ENCODE results near the gene SLC12A7.

The SLC12A7 gene

DNA sequence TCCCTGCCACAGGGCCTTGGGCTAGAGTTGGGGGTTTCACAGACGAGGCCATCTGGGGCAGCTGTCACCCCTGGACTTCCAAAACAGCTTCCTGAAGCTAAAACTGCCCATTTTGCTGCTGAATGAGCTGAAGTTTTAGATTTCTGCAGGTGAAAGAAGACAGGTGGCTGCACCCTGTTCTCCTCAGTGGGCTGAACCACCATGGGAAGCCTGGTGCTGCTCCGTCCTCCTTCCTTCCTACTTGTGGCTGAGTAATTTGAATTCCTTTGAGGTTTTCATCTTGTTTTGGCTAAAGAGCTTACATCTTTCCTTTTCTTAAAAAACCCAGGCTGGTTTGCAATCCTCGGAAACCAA is 97.9 kb downstream of the SLC12A7 start:
- Histone ChIP-seq H3K9ac (ENCODE audit: low read depth in 1 of 2, low read length in 2 of 2) (no peak overlapping the region), H3K36me3 (ENCODE audit: control insufficient read depth in 2 of 2, insufficient read depth in 2 of 2, low read length in 2 of 2) (no peaks in the 10 kb centered on the region), H3K27ac (ENCODE audit: low read depth in 2 of 2, low read length in 2 of 2) (no peak overlapping the region), H3K27me3 (ENCODE audit: control insufficient read depth in 2 of 2, insufficient read depth in 2 of 2, low read length in 2 of 2) (peaks cover 14 to 25% of the 10 kb centered on the region in 2 donors), H3K9me3 (ENCODE audit: control insufficient read depth in 2 of 2, low read length in 2 of 2) (no peaks in the 10 kb centered on the region), H3K4me3 (ENCODE audit: low read length in 2 of 2) (no peak overlapping the region), H3K4me1 (ENCODE audit: control insufficient read depth in 2 of 2, insufficient read depth in 2 of 2, low read length in 2 of 2) (peaks cover 0 to 2% of the 10 kb centered on the region in 2 donors)

DNA sequence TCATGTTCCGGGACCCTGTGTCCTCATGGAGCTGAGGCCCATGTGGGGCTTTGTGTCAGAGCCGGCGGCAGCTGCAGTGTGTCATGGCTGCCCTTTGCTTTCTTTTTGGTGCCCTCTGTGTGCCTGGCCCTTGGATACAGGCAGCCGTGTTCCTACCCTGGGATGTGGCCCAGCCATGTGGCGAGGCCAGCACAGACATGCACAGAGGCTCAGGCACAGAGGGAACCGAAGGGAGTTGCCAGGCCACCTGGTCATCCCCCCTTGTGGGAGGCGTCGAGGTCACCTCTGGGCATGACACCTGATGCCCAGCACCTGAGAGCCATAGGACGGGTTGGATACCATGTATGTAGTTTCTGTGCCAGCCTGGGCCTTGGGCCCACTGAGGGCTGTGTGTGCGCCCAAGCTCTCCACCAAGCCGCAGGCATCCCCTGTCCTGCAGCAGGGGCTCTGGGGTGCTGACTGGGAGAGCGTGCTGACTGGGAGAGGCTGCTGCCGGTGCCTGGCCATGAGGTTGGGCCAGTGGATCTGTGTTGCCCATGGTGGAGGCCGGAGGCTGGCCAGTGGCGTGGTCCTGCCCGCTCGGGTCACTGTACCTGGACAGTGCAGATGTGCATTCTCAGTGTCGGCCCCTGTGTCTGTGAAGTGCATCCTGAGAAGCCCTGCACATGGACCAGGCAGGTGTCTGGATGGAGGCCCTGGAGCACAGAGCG is 98.5 kb downstream of the SLC12A7 start:
- Histone ChIP-seq H3K36me3 (ENCODE audit: control insufficient read depth in 2 of 2, insufficient read depth in 2 of 2, low read length in 2 of 2) (no peaks in the 10 kb centered on the region), H3K4me1 (ENCODE audit: control insufficient read depth in 2 of 2, insufficient read depth in 2 of 2, low read length in 2 of 2) (peaks cover 0 to 2% of the 10 kb centered on the region in 2 donors), H3K27me3 (ENCODE audit: control insufficient read depth in 2 of 2, insufficient read depth in 2 of 2, low read length in 2 of 2) (peaks cover 14 to 25% of the 10 kb centered on the region in 2 donors), H3K27ac (ENCODE audit: low read depth in 2 of 2, low read length in 2 of 2) (no peak overlapping the region), H3K4me3 (ENCODE audit: low read length in 2 of 2) (no peak overlapping the region), H3K9ac (ENCODE audit: low read depth in 1 of 2, low read length in 2 of 2) (no peak overlapping the region), H3K9me3 (ENCODE audit: control insufficient read depth in 2 of 2, low read length in 2 of 2) (no peaks in the 10 kb centered on the region)

DNA sequence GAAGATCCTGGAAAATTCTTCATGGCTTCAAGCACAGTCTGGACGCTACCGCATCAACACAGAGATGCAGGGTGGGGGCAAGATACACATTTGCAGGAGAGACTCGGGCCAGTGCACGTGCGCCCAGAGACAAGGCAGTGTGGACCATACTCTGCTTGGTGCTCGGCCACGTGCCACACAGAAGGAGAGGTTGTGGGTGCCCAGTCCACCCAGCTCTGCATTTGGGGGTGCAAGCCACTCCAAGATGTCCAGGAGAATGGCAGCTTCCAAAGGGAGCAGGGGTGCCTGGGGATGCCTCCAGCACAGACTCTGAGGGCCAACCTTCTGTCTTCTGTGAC is 99.0 kb downstream of the SLC12A7 start:
- H3K4me3 ChIP-seq (ENCODE audit: low read length in 2 of 2) = no peak overlapping the region

DNA sequence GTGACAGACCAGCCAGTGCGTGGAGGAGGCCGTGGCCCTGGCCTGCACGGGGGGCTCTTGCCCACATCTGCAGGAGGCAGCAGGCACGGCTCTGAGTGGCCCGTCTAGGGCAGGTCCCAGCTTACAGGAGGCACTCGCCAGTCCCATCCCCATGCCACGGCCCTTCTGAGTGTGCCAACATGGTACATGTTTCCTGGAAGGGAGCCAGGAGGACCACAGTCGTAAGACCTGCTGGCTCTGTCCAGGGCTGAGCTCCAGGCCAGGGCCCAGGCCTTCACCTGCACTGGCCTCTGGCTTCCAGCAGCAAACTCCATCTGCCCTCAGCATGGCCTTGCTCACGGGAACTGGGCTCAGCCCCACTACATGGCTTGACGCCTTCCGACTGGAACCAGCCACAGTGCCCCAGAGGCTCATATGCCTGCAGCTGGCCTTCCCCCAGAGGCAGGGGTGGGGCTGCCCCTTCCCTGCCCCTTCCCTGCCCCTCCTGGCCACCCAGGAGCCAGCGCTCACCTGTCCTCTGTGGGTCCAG is 99.5 kb downstream of the SLC12A7 start:
- Histone ChIP-seq H3K36me3 (ENCODE audit: control insufficient read depth in 2 of 2, insufficient read depth in 2 of 2, low read length in 2 of 2) (no peaks in the 10 kb centered on the region), H3K4me1 (ENCODE audit: control insufficient read depth in 2 of 2, insufficient read depth in 2 of 2, low read length in 2 of 2) (peaks cover 0 to 2% of the 10 kb centered on the region in 2 donors), H3K27ac (ENCODE audit: low read depth in 2 of 2, low read length in 2 of 2) (no peak overlapping the region), H3K4me3 (ENCODE audit: low read length in 2 of 2) (no peak overlapping the region), H3K9ac (ENCODE audit: low read depth in 1 of 2, low read length in 2 of 2) (no peak overlapping the region), H3K9me3 (ENCODE audit: control insufficient read depth in 2 of 2, low read length in 2 of 2) (no peaks in the 10 kb centered on the region), H3K27me3 (ENCODE audit: control insufficient read depth in 2 of 2, insufficient read depth in 2 of 2, low read length in 2 of 2) (peaks cover 14 to 28% of the 10 kb centered on the region in 2 donors)

More for the DNA sequence above, 99.0 kb downstream of the SLC12A7 start:
- no peaks in the 10 kb centered on the region for H3K9me3 ChIP-seq (ENCODE audit: control insufficient read depth in 2 of 2, low read length in 2 of 2)
- no peaks in the 10 kb centered on the region for H3K36me3 ChIP-seq (ENCODE audit: control insufficient read depth in 2 of 2, insufficient read depth in 2 of 2, low read length in 2 of 2)
- no peak overlapping the region for H3K27ac ChIP-seq (ENCODE audit: low read depth in 2 of 2, low read length in 2 of 2)
- H3K27me3 ChIP-seq (ENCODE audit: control insufficient read depth in 2 of 2, insufficient read depth in 2 of 2, low read length in 2 of 2) = peaks cover 14 to 27% of the 10 kb centered on the region in 2 donors
- H3K9ac ChIP-seq (ENCODE audit: low read depth in 1 of 2, low read length in 2 of 2) = no peak overlapping the region
- peaks cover 0 to 2% of the 10 kb centered on the region in 2 donors for H3K4me1 ChIP-seq (ENCODE audit: control insufficient read depth in 2 of 2, insufficient read depth in 2 of 2, low read length in 2 of 2)

DNA sequence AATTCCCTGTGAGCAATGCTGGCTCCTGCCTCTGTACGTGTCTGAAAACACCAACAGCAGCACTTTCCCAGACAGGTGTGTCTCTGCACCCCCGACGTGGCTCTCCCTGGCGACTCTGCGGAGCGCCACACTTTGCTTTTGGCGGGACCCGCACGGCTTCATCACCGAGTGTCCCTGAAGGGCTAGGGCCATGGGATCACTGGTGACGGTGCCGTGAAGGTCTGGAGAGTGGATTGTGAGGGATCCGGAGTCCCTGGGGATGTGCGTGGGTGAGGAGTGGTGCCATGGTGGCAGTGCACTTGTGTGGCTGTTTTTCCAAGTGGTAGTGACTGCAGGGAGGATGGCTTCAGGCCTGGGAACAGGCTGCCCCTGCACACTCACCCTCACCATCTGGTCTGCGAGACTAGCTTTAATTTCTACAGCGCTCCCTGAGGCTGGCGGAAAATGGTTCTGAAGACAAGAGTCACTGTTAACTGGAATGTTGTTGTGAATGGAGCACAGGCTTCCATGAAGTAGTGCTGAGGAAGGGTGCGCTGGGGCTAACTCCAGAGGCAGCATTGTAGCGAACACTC is 100.0 kb downstream of the SLC12A7 start:
- Histone ChIP-seq H3K9me3 (ENCODE audit: control insufficient read depth in 2 of 2, low read length in 2 of 2) (no peaks in the 10 kb centered on the region), H3K27ac (ENCODE audit: low read depth in 2 of 2, low read length in 2 of 2) (no peak overlapping the region)

DNA sequence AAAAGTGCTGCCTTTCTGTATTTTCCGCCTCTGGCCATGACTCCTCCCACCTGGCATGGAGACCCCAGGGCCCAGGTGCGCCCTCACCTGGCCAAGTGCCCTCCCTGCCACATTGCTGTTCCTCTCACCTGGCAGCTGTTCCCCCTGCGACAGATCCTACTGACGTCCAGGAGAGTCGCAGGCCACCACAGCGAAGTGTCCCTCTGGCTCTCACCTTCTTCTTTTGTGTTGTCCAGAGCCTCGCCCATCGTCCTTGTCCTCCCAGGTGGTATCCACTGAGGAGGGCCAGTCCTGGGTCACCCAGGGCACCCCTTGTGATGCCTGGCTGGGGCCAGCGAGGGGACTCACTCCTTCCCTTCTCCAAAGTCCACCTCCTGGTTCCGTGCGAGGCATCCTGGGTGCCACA is 100.6 kb downstream of the SLC12A7 start:
- Histone ChIP-seq H3K4me3 (ENCODE audit: low read length in 2 of 2) (no peak overlapping the region), H3K27me3 (ENCODE audit: control insufficient read depth in 2 of 2, insufficient read depth in 2 of 2, low read length in 2 of 2) (peaks cover 14 to 38% of the 10 kb centered on the region in 2 donors), H3K27ac (ENCODE audit: low read depth in 2 of 2, low read length in 2 of 2) (no peak overlapping the region), H3K9ac (ENCODE audit: low read depth in 1 of 2, low read length in 2 of 2) (no peak overlapping the region), H3K4me1 (ENCODE audit: control insufficient read depth in 2 of 2, insufficient read depth in 2 of 2, low read length in 2 of 2) (peaks cover 0 to 2% of the 10 kb centered on the region in 2 donors), H3K36me3 (ENCODE audit: control insufficient read depth in 2 of 2, insufficient read depth in 2 of 2, low read length in 2 of 2) (no peaks in the 10 kb centered on the region), H3K9me3 (ENCODE audit: control insufficient read depth in 2 of 2, low read length in 2 of 2) (no peaks in the 10 kb centered on the region)

More for the DNA sequence above, 100.0 kb downstream of the SLC12A7 start:
- no peak overlapping the region for H3K4me3 ChIP-seq (ENCODE audit: low read length in 2 of 2)
- peaks cover 0 to 2% of the 10 kb centered on the region in 2 donors for H3K4me1 ChIP-seq (ENCODE audit: control insufficient read depth in 2 of 2, insufficient read depth in 2 of 2, low read length in 2 of 2)
- H3K27me3 ChIP-seq (ENCODE audit: control insufficient read depth in 2 of 2, insufficient read depth in 2 of 2, low read length in 2 of 2) = peaks cover 14 to 32% of the 10 kb centered on the region in 2 donors
- no peak overlapping the region for H3K9ac ChIP-seq (ENCODE audit: low read depth in 1 of 2, low read length in 2 of 2)
- H3K36me3 ChIP-seq (ENCODE audit: control insufficient read depth in 2 of 2, insufficient read depth in 2 of 2, low read length in 2 of 2) = no peaks in the 10 kb centered on the region

DNA sequence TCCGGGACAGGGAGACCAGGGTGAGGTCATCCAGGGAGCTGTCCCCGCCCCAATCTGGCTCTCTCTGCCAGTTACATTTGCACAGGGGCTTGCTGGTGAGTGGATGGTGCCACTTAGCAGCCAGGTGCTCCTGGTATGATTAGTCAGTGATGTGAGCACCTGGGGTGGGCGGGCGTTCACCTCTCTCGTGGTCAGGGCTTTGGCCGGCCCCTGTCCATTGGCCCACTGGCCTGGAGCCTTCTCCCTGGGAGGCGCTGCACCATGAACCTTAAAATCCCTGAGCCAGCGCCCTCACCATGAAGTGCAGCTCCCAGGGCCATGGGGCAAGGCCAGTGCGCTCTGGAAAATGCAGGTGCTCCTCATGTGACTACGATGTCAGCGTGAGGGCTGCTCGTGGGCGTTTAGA is 101.2 kb downstream of the SLC12A7 start:
- Histone ChIP-seq H3K9me3 (ENCODE audit: control insufficient read depth in 2 of 2, low read length in 2 of 2) (no peaks in the 10 kb centered on the region), H3K27ac (ENCODE audit: low read depth in 2 of 2, low read length in 2 of 2) (no peak overlapping the region), H3K36me3 (ENCODE audit: control insufficient read depth in 2 of 2, insufficient read depth in 2 of 2, low read length in 2 of 2) (no peaks in the 10 kb centered on the region), H3K4me1 (ENCODE audit: control insufficient read depth in 2 of 2, insufficient read depth in 2 of 2, low read length in 2 of 2) (peaks cover 0 to 2% of the 10 kb centered on the region in 2 donors), H3K27me3 (ENCODE audit: control insufficient read depth in 2 of 2, insufficient read depth in 2 of 2, low read length in 2 of 2) (peaks cover 17 to 44% of the 10 kb centered on the region in 2 donors), H3K9ac (ENCODE audit: low read depth in 1 of 2, low read length in 2 of 2) (no peak overlapping the region), H3K4me3 (ENCODE audit: low read length in 2 of 2) (no peak overlapping the region)

DNA sequence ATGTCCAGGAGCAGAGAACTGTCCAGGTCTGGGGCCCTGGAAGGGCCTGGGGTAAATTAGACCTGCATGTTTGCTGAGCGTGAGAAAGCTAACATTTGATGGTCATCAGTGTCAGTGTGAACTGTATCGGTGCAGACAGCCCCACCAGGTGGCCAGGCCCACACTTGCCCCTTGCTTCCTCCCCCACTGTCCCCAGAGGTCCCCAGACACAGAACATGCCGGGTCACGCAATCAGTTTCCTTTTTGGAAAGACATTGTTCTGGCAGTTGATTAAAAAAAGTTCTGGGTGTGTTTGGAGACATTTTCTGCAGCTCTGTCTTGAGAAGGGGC is 101.7 kb downstream of the SLC12A7 start:
- Histone ChIP-seq H3K9me3 (ENCODE audit: control insufficient read depth in 2 of 2, low read length in 2 of 2) (no peaks in the 10 kb centered on the region), H3K27ac (ENCODE audit: low read depth in 2 of 2, low read length in 2 of 2) (no peak overlapping the region), H3K4me3 (ENCODE audit: low read length in 2 of 2) (no peak overlapping the region), H3K27me3 (ENCODE audit: control insufficient read depth in 2 of 2, insufficient read depth in 2 of 2, low read length in 2 of 2) (peaks cover 21 to 49% of the 10 kb centered on the region in 2 donors), H3K9ac (ENCODE audit: low read depth in 1 of 2, low read length in 2 of 2) (no peak overlapping the region), H3K4me1 (ENCODE audit: control insufficient read depth in 2 of 2, insufficient read depth in 2 of 2, low read length in 2 of 2) (peaks cover 0 to 6% of the 10 kb centered on the region in 2 donors), H3K36me3 (ENCODE audit: control insufficient read depth in 2 of 2, insufficient read depth in 2 of 2, low read length in 2 of 2) (no peaks in the 10 kb centered on the region)

DNA sequence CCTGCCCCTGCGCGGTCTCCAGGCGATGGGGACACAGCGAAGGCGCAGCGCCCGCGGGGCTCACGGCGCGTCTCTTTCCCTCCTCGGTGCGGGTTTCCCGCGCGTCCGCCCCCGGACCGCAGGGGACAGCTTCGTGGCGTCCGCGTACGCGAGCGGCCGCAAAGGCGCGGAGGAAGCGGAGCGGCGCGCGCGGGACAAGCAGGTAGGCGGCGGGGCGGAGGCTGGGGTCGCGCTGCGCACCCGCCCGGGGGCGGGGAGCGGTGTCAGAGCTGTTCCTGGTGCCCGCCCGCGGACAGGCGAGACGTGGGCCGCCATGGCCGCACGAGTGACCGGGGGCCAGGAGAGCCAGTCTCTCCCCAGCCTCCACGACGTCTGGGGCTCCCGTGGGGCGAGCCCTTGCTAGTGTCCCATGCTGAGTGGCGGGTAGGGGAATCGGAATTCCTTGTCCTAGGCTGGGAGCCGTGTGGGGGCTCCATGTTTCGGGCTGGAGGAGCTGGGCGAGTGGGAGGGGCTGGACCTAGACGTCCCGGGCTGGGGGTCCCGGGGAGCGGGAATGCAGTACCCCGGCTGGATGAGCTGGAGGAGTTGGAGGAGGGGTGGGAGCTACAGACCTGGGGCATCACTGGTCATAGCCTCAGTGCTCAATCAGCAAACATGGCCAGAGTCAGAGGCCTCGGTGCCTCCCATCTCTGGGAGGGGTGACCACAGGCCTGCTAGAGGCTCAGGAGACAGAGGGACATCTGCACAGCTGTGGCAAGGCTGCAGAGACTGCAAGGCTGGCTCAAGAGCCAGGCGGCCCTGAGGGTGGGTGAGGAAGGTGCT is 102.3 kb downstream of the SLC12A7 start:
- H3K4me1 ChIP-seq (ENCODE audit: control insufficient read depth in 2 of 2, insufficient read depth in 2 of 2, low read length in 2 of 2) = peaks cover 0 to 6% of the 10 kb centered on the region in 2 donors
- no peaks in the 10 kb centered on the region for H3K36me3 ChIP-seq (ENCODE audit: control insufficient read depth in 2 of 2, insufficient read depth in 2 of 2, low read length in 2 of 2)
- no peak overlapping the region for H3K27ac ChIP-seq (ENCODE audit: low read depth in 2 of 2, low read length in 2 of 2)
- no peaks in the 10 kb centered on the region for H3K9me3 ChIP-seq (ENCODE audit: control insufficient read depth in 2 of 2, low read length in 2 of 2)
- peak overlapping the region in 1 of 2 donors; percentile 9 for H3K9ac ChIP-seq (ENCODE audit: low read depth in 1 of 2, low read length in 2 of 2)
- H3K4me3 ChIP-seq (ENCODE audit: low read length in 2 of 2) = peak overlapping the region; percentile 26 to 34
- peaks cover 21 to 51% of the 10 kb centered on the region in 2 donors for H3K27me3 ChIP-seq (ENCODE audit: control insufficient read depth in 2 of 2, insufficient read depth in 2 of 2, low read length in 2 of 2)

Measured in mucosa of rectum (tissue), 2 donors.